Loucy (cell line): ENCODE results near the gene CNTN1.

ENCODE experiments used
- H2AFZ ChIP-seq: fragments of 200-600 bp; sonication (generic); 2 replicates; pipeline ENCODE4 v1.6.0; 2016; ENCODE audit warnings: antibody characterized with exemption, mild to moderate bottlenecking, low read length, moderate library complexity
- H3F3A ChIP-seq: fragments of 200-600 bp; 2 replicates; pipeline ENCODE4 v1.6.0; 2016; ENCODE audit warnings: antibody characterized with exemption, low read depth, mild to moderate bottlenecking
- H3K27me3 ChIP-seq: fragments of 200-600 bp; sonication (generic); 2 replicates; pipeline ENCODE4 v1.6.1; 2014; ENCODE audit warnings: low read length, mild to moderate bottlenecking; ENCODE audit not compliant: insufficient read depth, poor library complexity, severe bottlenecking
- H3K36me3 ChIP-seq: fragments of 200-600 bp; sonication (generic); 2 replicates; pipeline ENCODE4 v1.6.1; 2016; ENCODE audit warnings: low read length; ENCODE audit not compliant: insufficient read depth
- H3K4me1 ChIP-seq: fragments of 200-600 bp; sonication (generic); 2 replicates; pipeline ENCODE4 v1.5.1; 2014; ENCODE audit warnings: low read length, mild to moderate bottlenecking; ENCODE audit not compliant: insufficient read depth, poor library complexity, severe bottlenecking
- H3K4me2 ChIP-seq: fragments of 200-600 bp; sonication (generic); 2 replicates; pipeline ENCODE4 v1.6.0; 2014; ENCODE audit warnings: antibody characterized with exemption, low read length, low read depth, mild to moderate bottlenecking; ENCODE audit not compliant: poor library complexity, severe bottlenecking
- H3K4me3 ChIP-seq: fragments of 200-600 bp; sonication (generic); 2 replicates; pipeline ENCODE4 v1.5.1; 2014; ENCODE audit warnings: low read length, mild to moderate bottlenecking, mixed read lengths; ENCODE audit not compliant: poor library complexity, severe bottlenecking
- H3K79me2 ChIP-seq: fragments of 200-600 bp; sonication (generic); 2 replicates; pipeline ENCODE4 v1.6.1; 2014; ENCODE audit warnings: low read length; ENCODE audit not compliant: insufficient read depth
- H3K9ac ChIP-seq: fragments of 200-600 bp; sonication (generic); 2 replicates; pipeline ENCODE4 v1.6.0; 2014; ENCODE audit warnings: mild to moderate bottlenecking, low read depth, low read length, moderate library complexity; ENCODE audit not compliant: poor library complexity, severe bottlenecking
- H3K9me2 ChIP-seq: fragments of 200-600 bp; sonication (generic); replicated peaks from 2 replicates; pipeline ENCODE4 v1.6.1; 2016; ENCODE audit warnings: low read depth, low read length, mixed read lengths
- H3K9me3 ChIP-seq: fragments of 200-600 bp; sonication (generic); 2 replicates; pipeline ENCODE4 v1.6.1; 2014; ENCODE audit warnings: mild to moderate bottlenecking, antibody characterized with exemption, low read length, low read depth; ENCODE audit not compliant: insufficient read depth
- H4K20me1 ChIP-seq: fragments of 200-600 bp; sonication (generic); 2 replicates; pipeline ENCODE4 v1.6.0; 2014; ENCODE audit warnings: antibody characterized with exemption, low read length, mild to moderate bottlenecking; ENCODE audit not compliant: insufficient read depth, poor library complexity, severe bottlenecking
- CTCF ChIP-seq: fragments of 200-600 bp; sonication (generic); conservative IDR thresholded peaks from 2 replicates; pipeline ENCODE4 v1.5.1; 2014; ENCODE audit warnings: mild to moderate bottlenecking, antibody characterized with exemption, low read length
- EZH2phosphoT487 ChIP-seq: fragments of 200-600 bp; IDR thresholded peaks from 2 replicates; pipeline ENCODE4 v1.6.1; 2018; ENCODE audit warnings: antibody characterized with exemption, mild to moderate bottlenecking, moderate library complexity, borderline replicate concordance

CNTN1 gene

GRCh38 chr12:40644708-40645107, 47.5 kb upstream of the CNTN1 start:
- no peak overlapping the region for H3K4me2 ChIP-seq
- no peaks in the 10 kb centered on the region for H3K4me1 ChIP-seq
- H2AFZ ChIP-seq: no peak overlapping the region
- no peaks in the 10 kb centered on the region for H3F3A ChIP-seq
- H3K9me2 ChIP-seq: no peaks in the 10 kb centered on the region
- TF ChIP-seq EZH2phosphoT487 (no peak), CTCF (no peak)
- no peak overlapping the region for H3K4me3 ChIP-seq
- H3K27me3 ChIP-seq: no peaks in the 10 kb centered on the region
- H4K20me1 ChIP-seq: no peaks in the 10 kb centered on the region
- no peaks in the 10 kb centered on the region for H3K9me3 ChIP-seq
- H3K79me2 ChIP-seq: no peaks in the 10 kb centered on the region
- no peak overlapping the region for H3K9ac ChIP-seq
- no peaks in the 10 kb centered on the region for H3K36me3 ChIP-seq

- Histone ChIP-seq H2AFZ (no peak overlapping the region), H3K9me3 (no peaks in the 10 kb centered on the region), H3K36me3 (no peaks in the 10 kb centered on the region), H3K9ac (no peak overlapping the region), H3K27me3 (no peaks in the 10 kb centered on the region), H3K9me2 (no peaks in the 10 kb centered on the region), H3K4me2 (no peak overlapping the region), H3K4me1 (no peaks in the 10 kb centered on the region), H3F3A (no peaks in the 10 kb centered on the region), H3K4me3 (no peak overlapping the region), H4K20me1 (no peaks in the 10 kb centered on the region), H3K79me2 (no peaks in the 10 kb centered on the region)
- TF ChIP-seq EZH2phosphoT487 (no peak), CTCF (no peak)
These were observed 46.9 kb upstream of the CNTN1 start for GRCh38 chr12:40645361-40645760.

GRCh38 chr12:40646456-40646855, 45.8 kb upstream of the CNTN1 start:
- H3K36me3 ChIP-seq: no peaks in the 10 kb centered on the region
- H3K27me3 ChIP-seq: no peaks in the 10 kb centered on the region
- H3K9ac ChIP-seq: no peak overlapping the region
- no peak overlapping the region for H2AFZ ChIP-seq
- no peak overlapping the region for H3K4me3 ChIP-seq
- no peak for TF ChIP-seq CTCF
- TF ChIP-seq EZH2phosphoT487: no peak
- H3F3A ChIP-seq: no peaks in the 10 kb centered on the region
- H3K9me3 ChIP-seq: no peaks in the 10 kb centered on the region
- H3K4me1 ChIP-seq: no peaks in the 10 kb centered on the region
- H3K9me2 ChIP-seq: no peaks in the 10 kb centered on the region
- H3K79me2 ChIP-seq: no peaks in the 10 kb centered on the region
- no peaks in the 10 kb centered on the region for H4K20me1 ChIP-seq
- no peak overlapping the region for H3K4me2 ChIP-seq
